ENCODE measurements around the gene STX18.
A peak's percentile ranks its signal among the peaks of the same experiment; 100 is the strongest.

Gene STX18

GRCh38 chr4:4541040-4541631, 712 bp downstream of the STX18 start:
- Mint-ChIP-seq H3K4me1 (ENCODE audit: low read depth) (peaks cover 43% of the 10 kb centered on the region), H3K27me3 (peaks cover 2% of the 10 kb centered on the region), H3K9me3 (no peaks in the 10 kb centered on the region), H3K36me3 (ENCODE audit: low read depth) (peaks cover 16% of the 10 kb centered on the region), H3K4me3 (peak overlapping the region; percentile 80), H3K27ac (peak overlapping the region; percentile 89)
- intact Hi-C loops (cut with micrococcal nuclease): loop anchor here (5.0 kb wide), 2 partner anchors 249 to 584 kb away; partner anchors contain the start of genes LYAR and ZBTB49

- H3K36me3 Mint-ChIP-seq (ENCODE audit: low read depth): peaks cover 24% of the 10 kb centered on the region
- peaks cover 46% of the 10 kb centered on the region for H3K4me1 Mint-ChIP-seq (ENCODE audit: low read depth)
- intact Hi-C loops (cut with micrococcal nuclease): no loop called here
- peaks cover 2% of the 10 kb centered on the region for H3K27me3 Mint-ChIP-seq
- peak overlapping the region; percentile 48 for H3K27ac Mint-ChIP-seq
- H3K4me3 Mint-ChIP-seq: peak overlapping the region; percentile 13
- no peaks in the 10 kb centered on the region for H3K9me3 Mint-ChIP-seq
Measured at GRCh38 chr4:4539481-4539880, 2.4 kb downstream of the STX18 start.

- Mint-ChIP-seq H3K4me1 (ENCODE audit: low read depth) (peaks cover 42% of the 10 kb centered on the region), H3K27ac (no peak overlapping the region), H3K4me3 (no peak overlapping the region), H3K36me3 (ENCODE audit: low read depth) (peaks cover 14% of the 10 kb centered on the region), H3K27me3 (no peaks in the 10 kb centered on the region), H3K9me3 (no peaks in the 10 kb centered on the region)
- intact Hi-C loops (cut with micrococcal nuclease): no loop called here
Measured at GRCh38 chr4:4535590-4535989, 6.3 kb downstream of the STX18 start.

GRCh38 chr4:4534515-4535145, 7.2 kb downstream of the STX18 start:
- H3K36me3 Mint-ChIP-seq (ENCODE audit: low read depth): peaks cover 14% of the 10 kb centered on the region
- no peak overlapping the region for H3K27ac Mint-ChIP-seq
- no peak overlapping the region for H3K4me3 Mint-ChIP-seq

GRCh38 chr4:4533461-4534169, 8.2 kb downstream of the STX18 start:
- Mint-ChIP-seq H3K27ac (no peak overlapping the region), H3K4me1 (ENCODE audit: low read depth) (peaks cover 25% of the 10 kb centered on the region), H3K27me3 (no peaks in the 10 kb centered on the region), H3K4me3 (no peak overlapping the region), H3K9me3 (no peaks in the 10 kb centered on the region), H3K36me3 (ENCODE audit: low read depth) (peaks cover 24% of the 10 kb centered on the region)
- intact Hi-C loops (cut with micrococcal nuclease): no loop called here

More at GRCh38 chr4:4534515-4535145, 7.2 kb downstream of the STX18 start:
- intact Hi-C loops (cut with micrococcal nuclease): no loop called here
- Mint-ChIP-seq H3K4me1 (ENCODE audit: low read depth) (peaks cover 35% of the 10 kb centered on the region), H3K9me3 (no peaks in the 10 kb centered on the region), H3K27me3 (no peaks in the 10 kb centered on the region)

GRCh38 chr4:4532371-4533154, 9.3 kb downstream of the STX18 start:
- no peak overlapping the region for H3K27ac Mint-ChIP-seq
- H3K36me3 Mint-ChIP-seq (ENCODE audit: low read depth): peaks cover 33% of the 10 kb centered on the region
- intact Hi-C loops (cut with micrococcal nuclease): no loop called here
- H3K9me3 Mint-ChIP-seq: no peaks in the 10 kb centered on the region
- no peaks in the 10 kb centered on the region for H3K27me3 Mint-ChIP-seq
- H3K4me3 Mint-ChIP-seq: no peak overlapping the region
- peaks cover 25% of the 10 kb centered on the region for H3K4me1 Mint-ChIP-seq (ENCODE audit: low read depth)

- Mint-ChIP-seq H3K27ac (no peak overlapping the region), H3K27me3 (no peaks in the 10 kb centered on the region), H3K4me3 (no peak overlapping the region), H3K36me3 (ENCODE audit: low read depth) (peaks cover 38% of the 10 kb centered on the region), H3K4me1 (ENCODE audit: low read depth) (peaks cover 20% of the 10 kb centered on the region), H3K9me3 (no peaks in the 10 kb centered on the region)
- intact Hi-C loops (cut with micrococcal nuclease): no loop called here
Measured at GRCh38 chr4:4529392-4529791, 12.5 kb downstream of the STX18 start.

GRCh38 chr4:4526401-4526800, 15.4 kb downstream of the STX18 start:
- Mint-ChIP-seq H3K9me3 (no peaks in the 10 kb centered on the region), H3K27me3 (no peaks in the 10 kb centered on the region), H3K36me3 (ENCODE audit: low read depth) (peaks cover 38% of the 10 kb centered on the region), H3K4me1 (ENCODE audit: low read depth) (peaks cover 15% of the 10 kb centered on the region), H3K27ac (no peak overlapping the region), H3K4me3 (no peak overlapping the region)
- intact Hi-C loops (cut with micrococcal nuclease): no loop called here

GRCh38 chr4:4524364-4524763, 17.5 kb downstream of the STX18 start:
- Mint-ChIP-seq H3K4me1 (ENCODE audit: low read depth) (peaks cover 14% of the 10 kb centered on the region), H3K36me3 (ENCODE audit: low read depth) (peaks cover 36% of the 10 kb centered on the region), H3K27ac (no peak overlapping the region), H3K27me3 (no peaks in the 10 kb centered on the region), H3K4me3 (no peak overlapping the region), H3K9me3 (no peaks in the 10 kb centered on the region)
- intact Hi-C loops (cut with micrococcal nuclease): no loop called here

- Mint-ChIP-seq H3K9me3 (no peaks in the 10 kb centered on the region), H3K36me3 (ENCODE audit: low read depth) (peaks cover 20% of the 10 kb centered on the region), H3K27me3 (no peaks in the 10 kb centered on the region), H3K4me1 (ENCODE audit: low read depth) (peaks cover 20% of the 10 kb centered on the region), H3K27ac (no peak overlapping the region), H3K4me3 (no peak overlapping the region)
- intact Hi-C loops (cut with micrococcal nuclease): no loop called here
Measured at GRCh38 chr4:4521731-4522130, 20.1 kb downstream of the STX18 start.

- H3K36me3 Mint-ChIP-seq (ENCODE audit: low read depth): peaks cover 14% of the 10 kb centered on the region
- H3K27me3 Mint-ChIP-seq: no peaks in the 10 kb centered on the region
- intact Hi-C loops (cut with micrococcal nuclease): no loop called here
- no peak overlapping the region for H3K4me3 Mint-ChIP-seq
- no peak overlapping the region for H3K27ac Mint-ChIP-seq
- H3K4me1 Mint-ChIP-seq (ENCODE audit: low read depth): peaks cover 20% of the 10 kb centered on the region
- no peaks in the 10 kb centered on the region for H3K9me3 Mint-ChIP-seq
Measured at GRCh38 chr4:4521136-4521535, 20.7 kb downstream of the STX18 start.

- H3K36me3 Mint-ChIP-seq (ENCODE audit: low read depth): peaks cover under 1% of the 10 kb centered on the region
- no peak overlapping the region for H3K4me3 Mint-ChIP-seq
- peaks cover 19% of the 10 kb centered on the region for H3K4me1 Mint-ChIP-seq (ENCODE audit: low read depth)
- no peaks in the 10 kb centered on the region for H3K27me3 Mint-ChIP-seq
- no peak overlapping the region for H3K27ac Mint-ChIP-seq
- H3K9me3 Mint-ChIP-seq: no peaks in the 10 kb centered on the region
- intact Hi-C loops (cut with micrococcal nuclease): no loop called here
Measured at GRCh38 chr4:4519297-4519894, 22.5 kb downstream of the STX18 start.

GRCh38 chr4:4518747-4519146, 23.1 kb downstream of the STX18 start:
- H3K27me3 Mint-ChIP-seq: no peaks in the 10 kb centered on the region
- peaks cover under 1% of the 10 kb centered on the region for H3K36me3 Mint-ChIP-seq (ENCODE audit: low read depth)

More at GRCh38 chr4:4518747-4519146, 23.1 kb downstream of the STX18 start:
- intact Hi-C loops (cut with micrococcal nuclease): no loop called here
- peaks cover 18% of the 10 kb centered on the region for H3K4me1 Mint-ChIP-seq (ENCODE audit: low read depth)
- no peak overlapping the region for H3K27ac Mint-ChIP-seq
- H3K4me3 Mint-ChIP-seq: no peak overlapping the region
- no peaks in the 10 kb centered on the region for H3K9me3 Mint-ChIP-seq

Measured in dendritic cell treated with granulocyte-macrophage colony-stimulating factor and Interleukin-4, amounts not matched to agents 40 ng/mL and 50 ng/mL, for 4 days (primary cell).